ENCODE results near the gene NRAS.

The NRAS gene

GRCh38 chr1:114710360-114710759 is 6.2 kb downstream of the NRAS start:
- no peaks in the 10 kb centered on the region for H3K27me3 ChIP-seq (ENCODE audit: insufficient read depth, low read length, poor library complexity)
- 100% methylated on average over 2 of the region's 3 CpGs for WGBS (ENCODE audit: extremely low coverage, insufficient coverage, low lambda C conversion rate)
- H3K36me3 ChIP-seq (ENCODE audit: control insufficient read depth, insufficient read depth, low read length): peaks cover 9% of the 10 kb centered on the region
- no peak overlapping the region for H3K23ac ChIP-seq (ENCODE audit: low read length)
- no peaks in the 10 kb centered on the region for H3K4me1 ChIP-seq (ENCODE audit: control insufficient read depth, low read depth, low read length)
- no peak for DNase-seq
- H4K5ac ChIP-seq (ENCODE audit: low read length): no peak overlapping the region
- no peak overlapping the region for H2BK15ac ChIP-seq (replicated peaks; ENCODE audit: low read depth)
- no peak overlapping the region for H3K4ac ChIP-seq (ENCODE audit: low read depth, low read length)
- no peak overlapping the region for H2BK120ac ChIP-seq (ENCODE audit: low read depth, low read length)
- no peak overlapping the region for H3K56ac ChIP-seq (ENCODE audit: low read length)
- peaks cover 4% of the 10 kb centered on the region for H3K79me1 ChIP-seq (ENCODE audit: low read length)
- H2BK5ac ChIP-seq (ENCODE audit: low read length): no peak overlapping the region
- no peak overlapping the region for H4K8ac ChIP-seq (ENCODE audit: low read depth, low read length)
- H3K4me2 ChIP-seq (ENCODE audit: low read length): no peak overlapping the region
- H3K18ac ChIP-seq (ENCODE audit: low read length): no peak overlapping the region
- no peak overlapping the region for H3K9ac ChIP-seq (ENCODE audit: low read length)
- no peak overlapping the region for H3K4me3 ChIP-seq (ENCODE audit: low read length)
- H3K27ac ChIP-seq (ENCODE audit: low read depth, low read length): no peak overlapping the region
- H2AK5ac ChIP-seq (ENCODE audit: low read length): no peak overlapping the region
- H3K79me2 ChIP-seq (ENCODE audit: control insufficient read depth, insufficient read depth, low read length): peaks cover under 1% of the 10 kb centered on the region

GRCh38 chr1:114707604-114708003 is 9.0 kb downstream of the NRAS start:
- WGBS (ENCODE audit: extremely low coverage, insufficient coverage, low lambda C conversion rate): no CpG with 5 or more reads among the region's 2 CpGs
- DNase-seq: no peak

GRCh38 chr1:114703242-114703641 is 13.3 kb downstream of the NRAS start:
- no CpG with 5 or more reads among the region's 1 CpG for WGBS (ENCODE audit: extremely low coverage, insufficient coverage, low lambda C conversion rate)
- no peaks in the 10 kb centered on the region for H3K27me3 ChIP-seq (ENCODE audit: insufficient read depth, low read length, poor library complexity)
- H3K79me2 ChIP-seq (ENCODE audit: control insufficient read depth, insufficient read depth, low read length): no peaks in the 10 kb centered on the region
- no peak overlapping the region for H3K18ac ChIP-seq (ENCODE audit: low read length)
- no peaks in the 10 kb centered on the region for H3K4me1 ChIP-seq (ENCODE audit: control insufficient read depth, low read depth, low read length)
- H3K4ac ChIP-seq (ENCODE audit: low read depth, low read length): no peak overlapping the region
- no peak overlapping the region for H4K8ac ChIP-seq (ENCODE audit: low read depth, low read length)
- H3K4me2 ChIP-seq (ENCODE audit: low read length): no peak overlapping the region
- H3K23ac ChIP-seq (ENCODE audit: low read length): no peak overlapping the region
- H3K9ac ChIP-seq (ENCODE audit: low read length): no peak overlapping the region
- no peak overlapping the region for H2BK120ac ChIP-seq (ENCODE audit: low read depth, low read length)
- peaks cover 5% of the 10 kb centered on the region for H3K36me3 ChIP-seq (ENCODE audit: control insufficient read depth, insufficient read depth, low read length)
- H2BK15ac ChIP-seq (replicated peaks; ENCODE audit: low read depth): no peak overlapping the region
- no peak overlapping the region for H3K56ac ChIP-seq (ENCODE audit: low read length)
- no peak overlapping the region for H2BK5ac ChIP-seq (ENCODE audit: low read length)
- H3K79me1 ChIP-seq (ENCODE audit: low read length): no peaks in the 10 kb centered on the region
- no peak for DNase-seq
- H3K27ac ChIP-seq (ENCODE audit: low read depth, low read length): no peak overlapping the region
- H3K4me3 ChIP-seq (ENCODE audit: low read length): no peak overlapping the region
- no peak overlapping the region for H2AK5ac ChIP-seq (ENCODE audit: low read length)
- H4K5ac ChIP-seq (ENCODE audit: low read length): no peak overlapping the region

More at GRCh38 chr1:114707604-114708003, 9.0 kb downstream of the NRAS start:
- no peaks in the 10 kb centered on the region for H3K4me1 ChIP-seq (ENCODE audit: control insufficient read depth, low read depth, low read length)
- no peak overlapping the region for H3K18ac ChIP-seq (ENCODE audit: low read length)
- H2BK120ac ChIP-seq (ENCODE audit: low read depth, low read length): no peak overlapping the region
- no peaks in the 10 kb centered on the region for H3K79me2 ChIP-seq (ENCODE audit: control insufficient read depth, insufficient read depth, low read length)
- no peak overlapping the region for H2BK5ac ChIP-seq (ENCODE audit: low read length)
- no peaks in the 10 kb centered on the region for H3K79me1 ChIP-seq (ENCODE audit: low read length)
- no peak overlapping the region for H3K9ac ChIP-seq (ENCODE audit: low read length)
- H2BK15ac ChIP-seq (replicated peaks; ENCODE audit: low read depth): no peak overlapping the region
- H3K56ac ChIP-seq (ENCODE audit: low read length): no peak overlapping the region
- no peak overlapping the region for H3K27ac ChIP-seq (ENCODE audit: low read depth, low read length)
- no peaks in the 10 kb centered on the region for H3K27me3 ChIP-seq (ENCODE audit: insufficient read depth, low read length, poor library complexity)
- no peak overlapping the region for H4K5ac ChIP-seq (ENCODE audit: low read length)
- no peak overlapping the region for H4K8ac ChIP-seq (ENCODE audit: low read depth, low read length)
- no peak overlapping the region for H2AK5ac ChIP-seq (ENCODE audit: low read length)
- no peak overlapping the region for H3K23ac ChIP-seq (ENCODE audit: low read length)
- no peak overlapping the region for H3K4me3 ChIP-seq (ENCODE audit: low read length)
- peaks cover 9% of the 10 kb centered on the region for H3K36me3 ChIP-seq (ENCODE audit: control insufficient read depth, insufficient read depth, low read length)
- no peak overlapping the region for H3K4me2 ChIP-seq (ENCODE audit: low read length)
- H3K4ac ChIP-seq (ENCODE audit: low read depth, low read length): no peak overlapping the region

GRCh38 chr1:114702737-114703136 is 13.8 kb downstream of the NRAS start:
- Histone ChIP-seq H3K79me2 (ENCODE audit: control insufficient read depth, insufficient read depth, low read length) (no peaks in the 10 kb centered on the region), H3K9ac (ENCODE audit: low read length) (no peak overlapping the region), H3K79me1 (ENCODE audit: low read length) (no peaks in the 10 kb centered on the region), H2BK5ac (ENCODE audit: low read length) (no peak overlapping the region), H3K27ac (ENCODE audit: low read depth, low read length) (no peak overlapping the region), H3K4me1 (ENCODE audit: control insufficient read depth, low read depth, low read length) (no peaks in the 10 kb centered on the region), H3K56ac (ENCODE audit: low read length) (no peak overlapping the region), H3K27me3 (ENCODE audit: insufficient read depth, low read length, poor library complexity) (no peaks in the 10 kb centered on the region), H3K18ac (ENCODE audit: low read length) (no peak overlapping the region), H3K23ac (ENCODE audit: low read length) (no peak overlapping the region), H3K4ac (ENCODE audit: low read depth, low read length) (no peak overlapping the region), H2BK15ac (replicated peaks; ENCODE audit: low read depth) (no peak overlapping the region), H4K8ac (ENCODE audit: low read depth, low read length) (no peak overlapping the region), H2BK120ac (ENCODE audit: low read depth, low read length) (no peak overlapping the region), H3K4me3 (ENCODE audit: low read length) (no peak overlapping the region), H3K36me3 (ENCODE audit: control insufficient read depth, insufficient read depth, low read length) (peaks cover 3% of the 10 kb centered on the region), H3K4me2 (ENCODE audit: low read length) (no peak overlapping the region), H4K5ac (ENCODE audit: low read length) (no peak overlapping the region), H2AK5ac (ENCODE audit: low read length) (no peak overlapping the region)
- no peak for DNase-seq
- no CpG with 5 or more reads among the region's 5 CpGs for WGBS (ENCODE audit: extremely low coverage, insufficient coverage, low lambda C conversion rate)

- no CpG with 5 or more reads among the region's 2 CpGs for WGBS (ENCODE audit: extremely low coverage, insufficient coverage, low lambda C conversion rate)
- Histone ChIP-seq H3K36me3 (ENCODE audit: control insufficient read depth, insufficient read depth, low read length) (peaks cover 2% of the 10 kb centered on the region), H4K5ac (ENCODE audit: low read length) (no peak overlapping the region), H2BK5ac (ENCODE audit: low read length) (no peak overlapping the region), H3K27me3 (ENCODE audit: insufficient read depth, low read length, poor library complexity) (no peaks in the 10 kb centered on the region), H3K18ac (ENCODE audit: low read length) (no peak overlapping the region), H3K4me1 (ENCODE audit: control insufficient read depth, low read depth, low read length) (no peaks in the 10 kb centered on the region), H2AK5ac (ENCODE audit: low read length) (no peak overlapping the region), H3K4me3 (ENCODE audit: low read length) (no peak overlapping the region), H3K79me1 (ENCODE audit: low read length) (no peaks in the 10 kb centered on the region), H3K4ac (ENCODE audit: low read depth, low read length) (no peak overlapping the region), H3K23ac (ENCODE audit: low read length) (no peak overlapping the region), H4K8ac (ENCODE audit: low read depth, low read length) (no peak overlapping the region), H2BK15ac (replicated peaks; ENCODE audit: low read depth) (no peak overlapping the region), H3K4me2 (ENCODE audit: low read length) (no peak overlapping the region), H2BK120ac (ENCODE audit: low read depth, low read length) (no peak overlapping the region), H3K79me2 (ENCODE audit: control insufficient read depth, insufficient read depth, low read length) (no peaks in the 10 kb centered on the region), H3K9ac (ENCODE audit: low read length) (no peak overlapping the region), H3K56ac (ENCODE audit: low read length) (no peak overlapping the region), H3K27ac (ENCODE audit: low read depth, low read length) (no peak overlapping the region)
- DNase-seq: no peak
Measured at GRCh38 chr1:114701931-114702330, 14.6 kb downstream of the NRAS start.

- DNase-seq: no peak
- H3K9ac ChIP-seq (ENCODE audit: low read length): no peak overlapping the region
Measured at GRCh38 chr1:114700036-114700600, 16.5 kb downstream of the NRAS start.

More at GRCh38 chr1:114700036-114700600, 16.5 kb downstream of the NRAS start:
- no peak overlapping the region for H2BK120ac ChIP-seq (ENCODE audit: low read depth, low read length)
- no peak overlapping the region for H3K56ac ChIP-seq (ENCODE audit: low read length)
- no peak overlapping the region for H2BK5ac ChIP-seq (ENCODE audit: low read length)
- no peaks in the 10 kb centered on the region for H3K27me3 ChIP-seq (ENCODE audit: insufficient read depth, low read length, poor library complexity)
- H4K5ac ChIP-seq (ENCODE audit: low read length): no peak overlapping the region
- no peak overlapping the region for H4K8ac ChIP-seq (ENCODE audit: low read depth, low read length)
- no peaks in the 10 kb centered on the region for H3K36me3 ChIP-seq (ENCODE audit: control insufficient read depth, insufficient read depth, low read length)
- H2BK15ac ChIP-seq (replicated peaks; ENCODE audit: low read depth): no peak overlapping the region
- no peak overlapping the region for H3K4me3 ChIP-seq (ENCODE audit: low read length)
- no peak overlapping the region for H3K4me2 ChIP-seq (ENCODE audit: low read length)
- H3K27ac ChIP-seq (ENCODE audit: low read depth, low read length): no peak overlapping the region
- H3K79me2 ChIP-seq (ENCODE audit: control insufficient read depth, insufficient read depth, low read length): no peaks in the 10 kb centered on the region
- peaks cover 2% of the 10 kb centered on the region for H3K4me1 ChIP-seq (ENCODE audit: control insufficient read depth, low read depth, low read length)
- WGBS (ENCODE audit: extremely low coverage, insufficient coverage, low lambda C conversion rate): no CpG with 5 or more reads among the region's 4 CpGs
- no peak overlapping the region for H3K18ac ChIP-seq (ENCODE audit: low read length)
- H3K23ac ChIP-seq (ENCODE audit: low read length): no peak overlapping the region
- no peaks in the 10 kb centered on the region for H3K79me1 ChIP-seq (ENCODE audit: low read length)
- H2AK5ac ChIP-seq (ENCODE audit: low read length): no peak overlapping the region
- no peak overlapping the region for H3K4ac ChIP-seq (ENCODE audit: low read depth, low read length)

Data from mesendoderm (in vitro differentiated cells).